Measurements from ENCODE around the gene FNDC5.

FNDC5 gene

DNA sequence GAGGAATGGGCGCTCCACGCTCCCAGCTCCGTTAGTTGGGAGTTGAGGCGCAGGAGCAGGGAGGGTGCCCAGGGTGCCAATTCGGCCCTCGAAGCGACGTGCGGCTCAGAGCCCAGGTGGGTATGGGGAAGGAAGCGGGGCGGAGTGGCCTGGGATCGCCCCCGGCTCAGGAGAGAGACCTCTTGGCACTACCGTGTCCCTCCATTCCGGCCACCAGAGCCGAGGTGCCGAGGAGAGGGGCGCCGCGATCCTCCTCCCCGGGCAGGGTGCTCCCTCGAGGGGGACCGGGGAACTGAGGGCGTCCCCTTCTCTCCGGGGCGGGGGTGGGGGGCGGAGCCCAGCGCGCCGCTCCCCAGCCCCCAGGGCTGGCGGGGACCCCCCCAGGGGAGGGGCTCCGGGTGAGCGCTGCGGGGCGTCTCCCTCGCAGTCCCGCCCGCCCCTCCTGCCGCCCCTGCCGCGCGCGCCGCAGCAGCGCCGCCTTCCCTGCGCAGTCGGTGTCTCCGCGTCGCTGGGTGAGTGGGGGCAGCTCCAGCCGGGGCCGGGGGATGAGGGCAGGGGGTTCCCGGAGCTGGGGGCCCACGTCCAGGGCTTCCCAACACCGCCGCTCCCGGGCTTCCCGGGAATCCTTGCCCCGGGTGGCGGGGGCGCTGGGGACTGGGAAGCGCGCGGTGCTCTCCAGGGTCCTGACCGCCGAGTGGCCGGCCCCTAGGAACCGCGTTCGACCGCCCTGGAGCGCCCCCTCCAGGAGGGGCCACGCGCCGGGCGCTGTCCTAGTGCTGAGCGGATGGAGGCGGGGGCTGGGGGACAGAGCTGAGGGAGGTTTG is 15.5 kb upstream of the FNDC5 start, which contains the start of gene HPCA:
HPCA (plus strand) TSS at position 488 of the 824 bp plus-strand sequence. CDS start 2,408 bp downstream, outside the sequence.
- in situ Hi-C loops (cut with MboI; ENCODE audit: low sequenced_read_pairs) = loop anchor here (25.0 kb wide), 1 partner anchor 726 kb away; no protein-coding TSS in a partner anchor

DNA sequence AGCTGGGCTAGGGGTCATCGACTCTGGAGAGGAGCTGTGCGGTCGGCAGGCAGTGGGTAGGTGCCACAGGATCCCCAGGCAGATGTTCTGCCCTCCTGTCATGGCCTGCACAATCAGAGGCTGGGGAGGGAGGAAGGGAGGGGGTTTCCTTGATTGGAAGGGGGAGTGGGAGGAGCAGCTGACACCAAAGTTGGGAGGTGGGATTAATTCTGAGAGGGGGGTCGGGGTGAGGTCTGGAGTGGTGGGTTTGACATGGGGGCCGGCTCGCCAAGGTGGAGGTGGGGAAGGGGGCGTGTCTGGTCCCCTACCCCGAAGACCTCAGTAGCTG is 14.9 kb upstream of the FNDC5 start:
- in situ Hi-C loops (cut with MboI; ENCODE audit: low sequenced_read_pairs) = loop anchor here (25.0 kb wide), 1 partner anchor 727 kb away; no protein-coding TSS in a partner anchor

DNA sequence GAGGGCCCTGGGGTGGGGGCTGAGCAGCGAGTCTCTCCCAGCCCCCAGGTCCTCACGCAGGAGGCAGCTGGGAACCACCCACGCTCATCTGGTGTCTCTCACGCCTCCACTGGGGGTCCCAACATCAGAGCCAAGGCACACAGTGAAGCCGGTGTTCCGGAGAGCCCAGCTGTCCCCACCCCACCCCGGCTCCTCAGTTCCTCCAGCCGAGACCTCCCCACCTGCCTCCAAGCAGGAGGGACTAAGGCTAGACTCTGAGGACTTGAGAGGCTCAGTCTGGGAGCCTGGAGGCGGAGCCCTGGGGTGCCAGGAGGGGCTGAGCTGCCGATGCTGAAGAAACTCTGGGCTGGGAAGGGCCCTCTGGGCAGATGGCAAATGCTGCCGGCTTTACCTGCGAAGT is 14.0 kb upstream of the FNDC5 start:
- in situ Hi-C loops (cut with MboI; ENCODE audit: low sequenced_read_pairs) = loop anchor here (25.0 kb wide), 1 partner anchor 728 kb away; no protein-coding TSS in a partner anchor

GRCh38 chr1:32884032-32884372 is 13.3 kb upstream of the FNDC5 start:
- in situ Hi-C loops (cut with MboI; ENCODE audit: low sequenced_read_pairs) = loop anchor here (25.0 kb wide), 1 partner anchor 728 kb away; no protein-coding TSS in a partner anchor

DNA sequence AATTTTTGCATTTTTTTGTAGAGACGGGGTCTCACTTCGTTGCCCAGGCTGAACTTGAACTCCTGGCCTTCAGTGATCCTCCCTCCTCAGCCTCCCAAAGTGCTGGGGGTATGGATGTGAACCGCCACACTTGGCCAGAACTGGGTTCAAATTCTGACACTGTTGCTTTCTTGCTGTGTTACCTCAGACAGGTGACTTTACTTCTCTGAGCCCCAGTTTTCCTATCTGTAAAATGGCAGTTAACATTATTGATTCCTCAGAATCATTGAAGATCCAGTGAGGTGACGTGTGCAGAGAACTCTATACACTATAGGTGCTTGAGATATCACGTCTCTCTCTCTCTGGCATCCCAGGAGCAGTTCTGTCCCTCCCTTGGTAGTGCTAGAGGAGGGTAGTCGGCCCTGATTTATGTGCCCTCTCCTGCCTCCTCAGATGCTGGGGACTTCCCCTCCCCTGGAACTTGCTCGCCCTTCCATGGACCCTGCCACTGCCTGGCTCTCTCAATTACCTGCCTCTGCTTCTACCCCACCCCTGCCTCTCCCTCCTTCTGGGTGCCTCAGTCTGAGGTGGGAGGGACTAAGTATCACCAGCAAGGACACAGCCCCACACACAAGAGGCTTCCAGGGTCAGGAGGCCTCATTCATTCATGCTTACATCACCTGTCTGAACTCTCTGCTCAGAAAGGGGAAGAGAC is 12.8 kb upstream of the FNDC5 start:
- in situ Hi-C loops (cut with MboI; ENCODE audit: low sequenced_read_pairs) = loop anchor here (25.0 kb wide), 1 partner anchor 729 kb away; no protein-coding TSS in a partner anchor

GRCh38 chr1:32881871-32882850 is 11.4 kb upstream of the FNDC5 start:
- in situ Hi-C loops (cut with MboI; ENCODE audit: low sequenced_read_pairs) = loop anchor here (25.0 kb wide), 1 partner anchor 730 kb away; no protein-coding TSS in a partner anchor

DNA sequence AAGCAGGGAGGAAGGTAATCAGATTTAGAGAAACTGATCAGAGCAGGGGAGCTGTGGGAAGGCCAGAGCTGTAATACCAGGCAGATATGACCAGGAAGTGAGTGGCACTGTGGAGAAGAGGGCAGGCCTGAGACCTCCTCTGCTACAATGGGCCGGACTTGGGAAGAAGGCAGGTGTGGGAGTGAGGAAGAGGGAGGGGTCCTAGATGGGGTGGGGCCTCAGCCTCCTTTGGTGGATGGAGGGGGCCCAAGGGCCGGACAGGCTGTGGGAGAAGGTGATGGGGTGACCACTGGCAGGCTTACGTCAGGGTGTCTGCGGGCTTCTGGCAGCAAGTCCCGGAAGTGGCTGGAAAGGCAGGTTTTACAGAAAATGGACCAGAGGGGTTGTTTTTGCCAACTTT is 10.6 kb upstream of the FNDC5 start:
- in situ Hi-C loops (cut with MboI; ENCODE audit: low sequenced_read_pairs) = loop anchor here (25.0 kb wide), 1 partner anchor 731 kb away; no protein-coding TSS in a partner anchor

GRCh38 chr1:32878637-32879041 is 7.9 kb upstream of the FNDC5 start:
- in situ Hi-C loops (cut with MboI; ENCODE audit: low sequenced_read_pairs) = loop anchor here (25.0 kb wide), 1 partner anchor 734 kb away; no protein-coding TSS in a partner anchor

GRCh38 chr1:32878183-32878582 is 7.5 kb upstream of the FNDC5 start:
- in situ Hi-C loops (cut with MboI; ENCODE audit: low sequenced_read_pairs) = loop anchor here (25.0 kb wide), 1 partner anchor 734 kb away; no protein-coding TSS in a partner anchor

DNA sequence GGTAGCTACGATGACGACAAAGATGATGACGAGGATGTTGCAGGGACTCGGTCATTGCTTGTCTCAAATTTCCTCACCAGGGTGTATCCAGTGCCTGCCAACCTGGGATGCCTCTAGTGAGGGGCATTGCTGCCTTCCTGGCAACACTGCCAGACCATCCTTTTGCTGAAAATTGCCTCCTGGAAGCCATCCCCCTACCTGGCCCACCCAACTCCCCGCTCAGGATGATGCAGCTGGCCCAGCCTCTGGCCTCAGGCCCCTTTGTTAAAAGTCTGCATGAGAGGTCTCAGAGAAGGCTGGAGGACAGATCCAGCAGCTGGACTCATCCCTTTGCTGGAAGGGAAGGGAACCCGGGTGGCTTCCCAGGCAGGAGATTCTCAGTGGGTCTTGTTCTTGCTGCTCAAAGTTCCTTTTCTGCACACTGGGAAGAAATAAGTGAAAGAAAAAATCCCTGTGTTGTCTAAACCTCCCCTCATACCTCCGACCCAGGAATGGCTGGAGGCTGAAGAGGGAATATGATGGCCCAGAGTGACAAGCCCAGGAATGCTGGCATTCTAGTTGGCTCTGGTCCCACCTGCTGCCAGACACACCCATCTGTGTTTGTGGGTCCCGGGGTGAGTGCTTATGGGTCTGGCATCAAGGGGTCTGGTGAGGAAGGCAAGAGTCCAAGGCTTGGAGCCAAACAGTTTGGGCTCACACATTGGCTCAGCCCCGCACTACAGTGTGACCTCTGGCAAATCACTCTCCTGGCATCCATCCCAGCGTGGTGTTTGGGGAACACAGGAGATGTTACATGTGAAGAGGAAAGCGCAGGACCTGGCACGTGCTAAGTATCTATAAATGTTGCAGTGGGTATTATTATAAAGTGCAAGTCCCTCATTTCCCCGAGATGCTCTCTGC is 6.7 kb upstream of the FNDC5 start:
- in situ Hi-C loops (cut with MboI; ENCODE audit: low sequenced_read_pairs) = loop anchor here (25.0 kb wide), 1 partner anchor 735 kb away; no protein-coding TSS in a partner anchor

- in situ Hi-C loops (cut with MboI; ENCODE audit: low sequenced_read_pairs) = loop anchor here (25.0 kb wide), 1 partner anchor 736 kb away; no protein-coding TSS in a partner anchor
These were observed 5.9 kb upstream of the FNDC5 start for GRCh38 chr1:32876341-32877210.

DNA sequence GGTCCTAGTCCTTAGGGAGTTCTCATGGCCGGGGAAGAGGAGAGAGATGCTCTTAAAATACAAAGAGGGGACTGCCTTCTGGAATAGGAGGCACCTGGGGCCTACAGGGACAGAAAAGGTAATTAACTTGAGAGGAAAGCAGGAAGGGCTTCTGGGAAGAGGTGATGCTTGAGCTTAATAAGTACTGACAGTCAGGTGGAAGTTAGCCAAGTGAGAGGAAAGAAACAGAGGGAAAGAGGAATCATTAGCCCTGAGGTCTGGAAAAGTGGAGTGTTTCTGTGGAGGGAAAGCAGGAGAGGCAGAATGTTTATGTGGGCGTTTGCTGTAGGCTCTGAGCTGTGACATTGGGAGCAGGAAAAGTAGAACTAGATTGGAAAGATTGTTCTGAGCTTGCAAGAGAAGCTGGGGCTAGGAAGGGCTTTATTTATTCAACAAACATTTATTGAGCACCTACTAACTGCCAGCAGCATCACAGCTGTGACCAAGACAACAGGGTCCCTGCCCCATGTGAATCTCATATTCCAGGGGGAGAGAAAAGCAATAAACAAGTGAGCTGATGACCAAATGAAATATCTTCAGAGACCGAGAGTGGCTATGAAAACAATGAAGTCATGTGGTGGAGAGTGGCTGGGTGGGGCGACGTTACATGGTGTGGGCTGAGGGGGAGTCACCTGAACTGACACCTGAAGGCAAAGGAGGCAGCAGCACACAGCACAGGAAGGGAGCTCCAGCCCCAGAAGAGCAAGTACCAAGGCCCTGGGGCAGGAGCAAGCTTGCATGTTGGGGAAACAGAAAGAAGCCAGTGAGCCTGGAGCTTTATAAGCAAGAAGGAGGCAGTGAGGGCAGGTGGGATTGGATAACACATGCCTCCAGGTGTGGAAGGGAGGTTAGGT is 4.4 kb upstream of the FNDC5 start:
- in situ Hi-C loops (cut with MboI; ENCODE audit: low sequenced_read_pairs) = loop anchor here (25.0 kb wide), 1 partner anchor 737 kb away; no protein-coding TSS in a partner anchor

GRCh38 chr1:32873484-32873883 is 2.8 kb upstream of the FNDC5 start:
- in situ Hi-C loops (cut with MboI; ENCODE audit: low sequenced_read_pairs) = no loop called here

GRCh38 chr1:32872192-32872460 is 1.4 kb upstream of the FNDC5 start:
- in situ Hi-C loops (cut with MboI; ENCODE audit: low sequenced_read_pairs) = no loop called here

DNA sequence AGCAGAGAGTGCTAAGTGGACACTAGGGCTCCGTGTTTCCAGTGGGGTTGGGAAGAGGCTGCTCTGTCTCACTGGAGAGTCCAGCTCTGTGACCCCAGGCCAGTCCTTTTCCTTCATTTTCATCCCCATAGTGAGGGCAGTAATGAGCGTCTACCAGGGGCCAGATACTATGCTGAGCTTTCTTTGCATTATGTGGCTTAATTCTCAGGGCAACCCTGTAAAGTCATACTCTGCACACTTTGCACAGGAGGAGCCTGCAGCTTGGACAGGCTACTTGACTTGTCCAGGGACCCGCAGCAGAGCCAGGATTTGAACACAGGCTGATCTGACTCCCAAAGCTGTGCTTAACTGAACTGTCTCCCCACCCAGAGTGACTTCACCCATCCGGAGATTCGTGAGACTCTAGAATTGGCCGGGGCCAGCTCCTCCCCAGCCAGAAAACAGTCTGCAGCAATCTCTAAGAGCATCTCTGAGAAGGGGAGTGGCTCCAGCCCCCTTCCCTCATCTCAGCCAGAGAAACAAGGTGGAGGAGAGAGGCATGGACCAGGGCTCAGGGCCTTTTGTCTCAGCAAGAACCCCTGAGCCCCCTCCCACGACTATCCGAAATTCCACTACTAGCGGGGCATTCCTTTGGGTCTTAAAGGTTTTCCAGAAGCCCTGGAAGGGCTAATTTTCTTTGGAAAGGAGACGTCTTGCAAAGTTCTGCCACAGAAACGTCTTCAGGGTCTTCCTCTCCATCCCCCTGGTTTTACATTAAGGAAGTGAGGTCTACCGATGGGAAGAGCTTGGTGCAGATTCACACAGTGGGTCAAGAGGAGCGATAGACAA is 866 bp upstream of the FNDC5 start:
- in situ Hi-C loops (cut with MboI; ENCODE audit: low sequenced_read_pairs) = no loop called here

DNA sequence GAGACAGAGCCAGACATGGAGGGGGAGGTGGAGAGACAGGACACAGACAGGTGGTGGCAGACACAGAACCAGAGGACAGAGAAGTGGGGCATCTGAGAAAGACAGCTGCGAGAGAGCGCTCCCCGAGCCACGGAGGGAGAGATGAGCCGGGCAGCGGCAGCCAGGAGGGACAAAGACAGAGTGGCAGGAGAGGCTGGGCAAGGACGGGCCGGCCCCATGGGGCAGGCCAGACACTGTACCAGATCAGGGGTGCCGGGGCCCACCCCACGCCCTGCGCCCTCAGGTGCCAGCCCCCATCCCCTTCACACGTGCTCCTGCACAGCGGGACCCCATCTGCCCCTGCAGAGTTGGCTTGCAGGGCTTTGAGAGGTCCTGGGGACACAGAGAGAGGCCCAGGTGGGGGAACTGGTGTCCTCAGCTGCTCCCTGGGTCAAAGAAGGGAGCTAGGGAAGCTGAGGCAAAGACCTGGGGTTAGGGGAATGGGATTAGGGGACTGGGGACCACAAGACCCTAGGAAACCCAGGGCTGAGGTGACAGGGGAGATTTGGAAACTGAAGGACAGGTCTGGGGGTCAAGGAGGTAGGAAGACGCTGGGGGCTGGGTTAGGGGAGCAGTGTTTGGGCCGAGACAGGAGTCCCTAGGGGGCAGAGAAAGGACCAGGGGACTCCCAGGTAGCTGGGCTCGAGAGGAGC is 643 bp downstream of the FNDC5 start:
- in situ Hi-C loops (cut with MboI; ENCODE audit: low sequenced_read_pairs) = no loop called here
